Measurements from ENCODE around the gene HACD3.
"Not testable (repeated sequence)": the region's sequence is repeated elsewhere in the genome, so short reads cannot be mapped to it uniquely, and the experiment has no call there.

HACD3 gene

GRCh38 chr15:65550681-65551098, 20.4 kb downstream of the HACD3 start:
- no peak for DNase-seq

- DNase-seq = no peak
Observed at GRCh38 chr15:65551183-65551582, 20.9 kb downstream of the HACD3 start.

GRCh38 chr15:65552851-65553250, 22.6 kb downstream of the HACD3 start:
- DNase-seq = not testable (repeated sequence)

GRCh38 chr15:65553691-65554090, 23.4 kb downstream of the HACD3 start:
- DNase-seq = no peak

- DNase-seq = no peak
Observed at GRCh38 chr15:65556622-65557021, 26.4 kb downstream of the HACD3 start.

- no peak for DNase-seq
Observed at GRCh38 chr15:65558336-65558735, 28.1 kb downstream of the HACD3 start.

GRCh38 chr15:65558997-65559760, 28.9 kb downstream of the HACD3 start:
- DNase-seq = no peak

- no peak for DNase-seq
Observed at GRCh38 chr15:65559941-65560340, 29.7 kb downstream of the HACD3 start.

- DNase-seq = no peak
Observed at GRCh38 chr15:65561934-65562333, 31.7 kb downstream of the HACD3 start.

GRCh38 chr15:65569728-65570127, 39.5 kb downstream of the HACD3 start:
- no peak for DNase-seq

GRCh38 chr15:65571971-65572370, 41.7 kb downstream of the HACD3 start:
- DNase-seq = no peak

GRCh38 chr15:65576664-65577063, 46.4 kb downstream of the HACD3 start:
- no peak for DNase-seq

GRCh38 chr15:65577129-65577996, 47.1 kb downstream of the HACD3 start:
- no peak for DNase-seq

GRCh38 chr15:65578904-65579728, 48.9 kb downstream of the HACD3 start:
- DNase-seq = no peak

- DNase-seq = no peak
Observed at GRCh38 chr15:65579762-65580161, 49.5 kb downstream of the HACD3 start.

GRCh38 chr15:65580287-65580686, 50.0 kb downstream of the HACD3 start:
- DNase-seq = no peak

- DNase-seq = no peak
Observed at GRCh38 chr15:65583701-65584100, 53.4 kb downstream of the HACD3 start.

GRCh38 chr15:65584241-65584640, 54.0 kb downstream of the HACD3 start:
- DNase-seq = no peak

GRCh38 chr15:65587094-65587493, 56.8 kb downstream of the HACD3 start:
- DNase-seq = no peak

GRCh38 chr15:65595960-65596359, 65.7 kb downstream of the HACD3 start:
- DNase-seq = no peak

- DNase-seq = no peak
Observed at GRCh38 chr15:65598468-65598867, 68.2 kb downstream of the HACD3 start.

- DNase-seq = no peak
Observed at GRCh38 chr15:65599677-65600076, 69.4 kb downstream of the HACD3 start.

GRCh38 chr15:65603134-65603533, 72.9 kb downstream of the HACD3 start:
- no peak for DNase-seq
